ENCODE measurements around the gene PVR. TPM values are rescaled to one million over a fixed set of nuclear protein-coding genes. Genes with fewer than 3 reads are reported as not detected.

The PVR gene
- total and polyA plus RNA-seq, 4 donors: 11.4 to 49.0 (median 32.1) TPM

DNA sequence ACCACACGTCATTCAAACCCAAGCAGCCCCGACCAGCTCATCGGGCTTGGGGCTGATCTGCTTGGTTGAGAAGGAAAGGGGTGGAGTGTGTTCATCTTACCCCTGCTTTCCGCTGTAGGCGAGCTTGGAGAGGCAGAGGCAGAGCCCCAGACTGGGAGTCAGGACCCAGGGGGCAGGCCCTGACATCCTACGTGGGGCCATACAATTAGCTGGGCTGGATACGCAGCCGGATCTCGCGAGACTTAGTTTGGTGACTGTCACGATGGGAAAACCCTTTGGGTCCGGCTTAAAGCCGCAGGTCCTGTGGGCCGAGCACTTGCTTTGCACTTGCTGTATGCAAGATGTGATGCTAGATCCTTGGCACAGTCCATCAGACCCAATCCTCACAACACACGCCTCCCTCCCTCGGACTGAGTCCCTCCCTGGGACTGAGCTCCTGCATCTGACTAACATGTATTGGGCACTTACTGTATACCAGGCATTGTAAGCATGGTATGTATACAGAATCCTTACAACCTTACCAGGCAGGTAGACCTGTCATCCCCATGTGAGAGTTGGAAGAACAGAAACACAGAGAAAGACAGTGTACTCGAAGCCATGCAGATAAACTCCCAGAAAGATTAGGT, 59.0 kb downstream of the PVR start:
- no peak overlapping the region for H3K9ac ChIP-seq (ENCODE audit: low read depth in 1 of 2, low read length in 2 of 2)
- no peaks in the 10 kb centered on the region for H3K9me3 ChIP-seq (ENCODE audit: control insufficient read depth in 4 of 4, low read length in 3 of 4)
- no peaks in the 10 kb centered on the region for H3K36me3 ChIP-seq (ENCODE audit: control insufficient read depth in 4 of 4, insufficient read depth in 3 of 4, low read depth in 1 of 4, low read length in 3 of 4)
- no peak overlapping the region for H3K4me3 ChIP-seq (ENCODE audit: low read depth in 1 of 3, low read length in 3 of 3)
- WGBS: 95% methylated on average over 17 of the region's 17 CpGs
- H3K4me1 ChIP-seq (ENCODE audit: control insufficient read depth in 4 of 4, insufficient read depth in 4 of 4, low read length in 3 of 4): peaks cover 0 to 6% (median 3%) of the 10 kb centered on the region in 4 donors
- TF ChIP-seq JUND (IDR thresholded peaks at IDR 0.05) (no peak), FOXA1 (IDR thresholded peaks at IDR 0.05) (no peak), GABPA (IDR thresholded peaks at IDR 0.05 in 1 of 2, conservative IDR thresholded peaks at IDR 0.05 in 1 of 2) (no peak), CTCF (IDR thresholded peaks at IDR 0.05; ENCODE audit: low read depth, low read length, missing input control) (no peak), TAF1 (conservative IDR thresholded peaks at IDR 0.05) (no peak), SP1 (IDR thresholded peaks at IDR 0.05) (no peak), HNF4A (conservative IDR thresholded peaks at IDR 0.05) (no peak), ATF3 (IDR thresholded peaks at IDR 0.05) (no peak)
- H3K27ac ChIP-seq (ENCODE audit: low read depth in 1 of 2, low read length in 2 of 2): no peak overlapping the region
- no peak for DNase-seq (ENCODE audit: low spot score)
- H3K27me3 ChIP-seq (ENCODE audit: control insufficient read depth in 4 of 4, insufficient read depth in 4 of 4, low read length in 3 of 4): no peaks in the 10 kb centered on the region

GRCh38 chr19:44703336-44704078, 59.8 kb downstream of the PVR start:
- H3K9ac ChIP-seq (ENCODE audit: low read depth in 1 of 2, low read length in 2 of 2): no peak overlapping the region
- DNase-seq (ENCODE audit: low spot score): no peak
- H3K4me3 ChIP-seq (ENCODE audit: low read depth in 1 of 3, low read length in 3 of 3): no peak overlapping the region
- H3K4me1 ChIP-seq (ENCODE audit: control insufficient read depth in 4 of 4, insufficient read depth in 4 of 4, low read length in 3 of 4): peaks cover 0 to under 1% (median 0%) of the 10 kb centered on the region in 4 donors
- H3K27me3 ChIP-seq (ENCODE audit: control insufficient read depth in 4 of 4, insufficient read depth in 4 of 4, low read length in 3 of 4): no peaks in the 10 kb centered on the region
- no peak overlapping the region for H3K27ac ChIP-seq (ENCODE audit: low read depth in 1 of 2, low read length in 2 of 2)
- TF ChIP-seq SP1 (IDR thresholded peaks at IDR 0.05) (no peak), EGR1 (IDR thresholded peaks at IDR 0.05; ENCODE audit: low read depth in 2 of 2) (no peak), ZBTB33 (IDR thresholded peaks at IDR 0.05) (no peak), RAD21 (IDR thresholded peaks at IDR 0.05) (no peak), HNF4G (IDR thresholded peaks at IDR 0.05) (no peak)
- no peaks in the 10 kb centered on the region for H3K9me3 ChIP-seq (ENCODE audit: control insufficient read depth in 4 of 4, low read length in 3 of 4)
- no peaks in the 10 kb centered on the region for H3K36me3 ChIP-seq (ENCODE audit: control insufficient read depth in 4 of 4, insufficient read depth in 3 of 4, low read depth in 1 of 4, low read length in 3 of 4)
- WGBS: 94% methylated on average over 28 of the region's 28 CpGs

DNA sequence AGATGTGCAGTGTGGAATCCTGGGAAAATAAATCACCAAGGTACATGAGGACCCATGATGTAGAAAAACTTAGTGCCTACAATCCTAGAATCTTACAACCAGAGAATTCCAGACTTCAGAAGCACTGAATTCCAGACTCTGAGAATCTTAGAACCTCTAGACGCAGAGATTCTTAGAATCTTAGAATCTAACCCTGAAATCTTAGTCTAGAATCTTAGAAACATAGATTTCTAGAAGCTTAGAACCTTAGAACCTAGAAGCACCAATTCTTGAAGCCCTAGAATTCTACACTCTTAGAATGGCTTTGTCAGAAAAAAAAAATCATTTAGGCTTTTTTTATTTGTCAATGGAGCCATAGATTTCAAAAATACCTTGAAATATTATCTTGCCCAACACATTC, 61.3 kb downstream of the PVR start:
- H3K9ac ChIP-seq (ENCODE audit: low read depth in 1 of 2, low read length in 2 of 2): no peak overlapping the region
- no peak overlapping the region for H3K4me3 ChIP-seq (ENCODE audit: low read depth in 1 of 3, low read length in 3 of 3)
- peaks cover 0 to 2% (median 0%) of the 10 kb centered on the region in 4 donors for H3K36me3 ChIP-seq (ENCODE audit: control insufficient read depth in 4 of 4, insufficient read depth in 3 of 4, low read depth in 1 of 4, low read length in 3 of 4)
- H3K27me3 ChIP-seq (ENCODE audit: control insufficient read depth in 4 of 4, insufficient read depth in 4 of 4, low read length in 3 of 4): no peaks in the 10 kb centered on the region
- DNase-seq (ENCODE audit: low spot score): no peak
- no peaks in the 10 kb centered on the region for H3K9me3 ChIP-seq (ENCODE audit: control insufficient read depth in 4 of 4, low read length in 3 of 4)
- no peak overlapping the region for H3K27ac ChIP-seq (ENCODE audit: low read depth in 1 of 2, low read length in 2 of 2)
- no peaks in the 10 kb centered on the region for H3K4me1 ChIP-seq (ENCODE audit: control insufficient read depth in 4 of 4, insufficient read depth in 4 of 4, low read length in 3 of 4)
- WGBS: 94% methylated on average over 1 of the region's 1 CpG
- TF ChIP-seq RAD21 (IDR thresholded peaks at IDR 0.05) (no peak), FOXA1 (IDR thresholded peaks at IDR 0.05) (no peak), ATF3 (IDR thresholded peaks at IDR 0.05) (no peak), TAF1 (conservative IDR thresholded peaks at IDR 0.05) (no peak), ZBTB33 (IDR thresholded peaks at IDR 0.05) (no peak), HNF4A (conservative IDR thresholded peaks at IDR 0.05) (no peak), HNF4G (IDR thresholded peaks at IDR 0.05) (no peak), MAX (IDR thresholded peaks at IDR 0.05) (no peak)
- TF ChIP-seq, protein P1, sequence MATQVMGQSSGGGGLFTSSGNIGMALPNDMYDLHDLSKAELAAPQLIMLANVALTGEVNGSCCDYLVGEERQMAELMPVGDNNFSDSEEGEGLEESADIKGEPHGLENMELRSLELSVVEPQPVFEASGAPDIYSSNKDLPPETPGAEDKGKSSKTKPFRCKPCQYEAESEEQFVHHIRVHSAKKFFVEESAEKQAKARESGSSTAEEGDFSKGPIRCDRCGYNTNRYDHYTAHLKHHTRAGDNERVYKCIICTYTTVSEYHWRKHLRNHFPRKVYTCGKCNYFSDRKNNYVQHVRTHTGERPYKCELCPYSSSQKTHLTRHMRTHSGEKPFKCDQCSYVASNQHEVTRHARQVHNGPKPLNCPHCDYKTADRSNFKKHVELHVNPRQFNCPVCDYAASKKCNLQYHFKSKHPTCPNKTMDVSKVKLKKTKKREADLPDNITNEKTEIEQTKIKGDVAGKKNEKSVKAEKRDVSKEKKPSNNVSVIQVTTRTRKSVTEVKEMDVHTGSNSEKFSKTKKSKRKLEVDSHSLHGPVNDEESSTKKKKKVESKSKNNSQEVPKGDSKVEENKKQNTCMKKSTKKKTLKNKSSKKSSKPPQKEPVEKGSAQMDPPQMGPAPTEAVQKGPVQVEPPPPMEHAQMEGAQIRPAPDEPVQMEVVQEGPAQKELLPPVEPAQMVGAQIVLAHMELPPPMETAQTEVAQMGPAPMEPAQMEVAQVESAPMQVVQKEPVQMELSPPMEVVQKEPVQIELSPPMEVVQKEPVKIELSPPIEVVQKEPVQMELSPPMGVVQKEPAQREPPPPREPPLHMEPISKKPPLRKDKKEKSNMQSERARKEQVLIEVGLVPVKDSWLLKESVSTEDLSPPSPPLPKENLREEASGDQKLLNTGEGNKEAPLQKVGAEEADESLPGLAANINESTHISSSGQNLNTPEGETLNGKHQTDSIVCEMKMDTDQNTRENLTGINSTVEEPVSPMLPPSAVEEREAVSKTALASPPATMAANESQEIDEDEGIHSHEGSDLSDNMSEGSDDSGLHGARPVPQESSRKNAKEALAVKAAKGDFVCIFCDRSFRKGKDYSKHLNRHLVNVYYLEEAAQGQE (IDR thresholded peaks at IDR 0.05): no peak

Data from liver (tissue), 9 donors.